GM21825 (cell line): ENCODE measurements around the gene ZNF613.
"Not testable (repeated sequence)": the region's sequence is repeated elsewhere in the genome, so short reads cannot be mapped to it uniquely, and the experiment has no call there.

Experiments
- ATAC-seq: cut with Tn5 transposase; IDR thresholded peaks from one replicate; pipeline ENCODE4 v1.9.1; 2021; ENCODE audit warnings: mild to moderate bottlenecking, moderate library complexity; ENCODE audit not compliant: unreplicated experiment

ZNF613 gene

DNA sequence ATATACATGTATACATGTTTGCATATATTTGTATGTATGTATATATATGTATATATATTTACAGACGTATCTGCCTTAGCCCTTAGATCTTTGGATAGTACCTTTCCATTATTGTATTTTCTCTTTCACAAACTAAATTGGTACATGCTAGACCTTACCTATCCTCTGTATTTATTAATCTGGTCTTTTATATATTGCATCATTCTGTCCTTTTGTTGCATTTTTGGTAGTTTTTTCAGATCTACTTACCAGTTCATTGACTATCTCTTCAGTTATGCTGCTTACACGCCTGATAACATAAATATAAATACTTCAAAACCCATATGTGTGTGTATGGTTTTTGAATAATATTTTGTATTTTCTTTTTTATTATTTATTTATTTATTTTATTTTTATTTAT is 11.7 kb downstream of the ZNF613 start:
- ATAC-seq: no peak

DNA sequence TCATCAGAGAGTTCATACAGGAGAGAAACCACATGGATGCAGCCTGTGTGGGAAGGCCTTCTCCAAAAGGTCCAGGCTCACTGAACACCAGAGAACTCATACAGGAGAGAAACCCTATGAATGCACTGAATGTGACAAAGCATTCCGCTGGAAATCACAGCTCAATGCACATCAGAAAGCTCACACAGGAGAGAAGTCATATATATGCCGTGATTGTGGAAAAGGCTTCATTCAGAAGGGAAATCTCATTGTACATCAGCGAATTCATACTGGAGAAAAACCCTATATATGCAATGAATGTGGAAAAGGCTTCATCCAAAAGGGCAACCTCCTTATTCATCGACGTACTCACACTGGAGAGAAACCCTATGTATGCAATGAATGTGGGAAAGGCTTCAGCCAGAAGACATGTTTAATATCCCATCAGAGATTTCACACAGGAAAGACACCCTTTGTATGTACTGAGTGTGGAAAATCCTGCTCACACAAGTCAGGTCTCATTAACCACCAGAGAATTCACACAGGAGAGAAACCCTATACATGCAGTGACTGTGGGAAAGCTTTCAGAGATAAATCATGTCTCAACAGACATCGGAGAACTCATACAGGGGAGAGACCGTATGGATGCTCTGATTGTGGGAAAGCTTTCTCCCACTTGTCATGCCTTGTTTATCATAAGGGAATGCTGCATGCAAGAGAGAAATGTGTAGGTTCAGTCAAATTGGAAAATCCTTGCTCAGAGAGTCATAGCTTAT is 17.7 kb downstream of the ZNF613 start:
- ATAC-seq: no peak

DNA sequence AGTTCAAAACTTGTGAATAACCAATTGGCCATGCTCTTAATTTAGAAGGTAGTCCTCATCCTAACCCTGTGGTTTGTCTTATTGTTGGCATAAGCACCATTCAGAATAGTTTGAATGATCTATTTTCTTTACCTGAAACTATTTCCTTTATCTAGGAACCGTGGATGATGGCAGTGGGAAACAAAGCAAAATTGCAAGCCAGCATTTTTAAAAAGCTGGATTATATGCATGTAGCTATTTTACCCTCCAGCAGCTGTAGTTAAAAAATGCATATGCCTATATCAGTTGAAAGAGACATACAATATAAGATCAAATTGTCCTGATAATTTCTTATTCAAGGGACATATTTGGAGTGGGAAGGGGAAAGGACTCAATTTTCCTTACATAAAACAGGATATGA is 19.3 kb downstream of the ZNF613 start:
- ATAC-seq: no peak

DNA sequence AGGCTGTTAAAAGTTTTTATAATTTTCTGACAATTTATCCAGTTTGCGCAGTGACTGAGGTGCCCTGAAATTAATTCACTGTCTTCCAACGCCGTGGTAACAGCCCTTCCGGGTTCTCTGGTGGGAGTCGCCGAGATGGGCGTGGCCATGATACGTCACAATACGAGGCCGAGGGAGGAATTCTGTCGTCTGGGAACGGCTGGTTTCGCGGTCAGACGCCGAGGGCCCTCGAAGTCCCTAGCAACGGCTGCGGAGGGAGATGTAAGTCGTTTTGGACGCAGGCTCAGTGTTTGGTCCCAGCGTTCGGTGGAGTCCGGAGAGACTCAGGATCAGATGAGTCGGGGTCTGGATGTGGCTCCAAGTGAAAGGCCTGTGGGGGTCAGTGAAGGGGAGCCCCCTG is 21.7 kb downstream of the ZNF613 start:
- ATAC-seq: no peak

- not testable (repeated sequence) for ATAC-seq
Observed at GRCh38 chr19:51957846-51958245, 30.6 kb downstream of the ZNF613 start.

- ATAC-seq: no peak
Observed at GRCh38 chr19:51959791-51960190, 32.5 kb downstream of the ZNF613 start.

DNA sequence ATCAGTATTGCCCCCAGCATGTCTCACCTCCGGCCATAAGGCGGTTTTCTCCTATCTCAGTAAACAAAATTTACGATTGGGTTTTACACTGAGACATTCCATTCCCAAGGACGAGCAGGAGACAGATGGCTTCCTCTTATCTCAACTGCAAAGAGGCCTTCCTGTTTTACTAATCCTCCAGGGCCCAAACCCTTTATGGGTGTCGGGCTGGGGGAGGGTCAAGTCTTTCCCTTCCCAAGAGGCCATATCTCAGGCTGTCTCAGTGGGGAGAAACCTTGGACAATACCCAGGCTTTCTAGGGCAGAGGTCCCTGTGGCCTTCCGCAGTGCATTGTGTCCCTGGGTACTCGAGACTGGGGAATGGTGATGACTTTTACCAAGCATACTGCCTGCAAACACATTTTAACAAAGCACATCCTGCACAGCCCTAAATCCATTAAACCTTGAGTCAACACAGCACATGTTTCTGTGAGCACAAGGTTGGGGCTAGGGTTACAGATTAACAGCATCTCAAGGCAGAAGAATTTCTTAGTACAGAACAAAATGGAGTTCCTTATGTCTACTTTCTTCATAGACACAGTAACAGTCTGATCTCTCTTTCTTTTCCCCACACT is 33.5 kb downstream of the ZNF613 start:
- ATAC-seq: not testable (repeated sequence)

GRCh38 chr19:51965583-51965982 is 38.3 kb downstream of the ZNF613 start:
- no peak for ATAC-seq

DNA sequence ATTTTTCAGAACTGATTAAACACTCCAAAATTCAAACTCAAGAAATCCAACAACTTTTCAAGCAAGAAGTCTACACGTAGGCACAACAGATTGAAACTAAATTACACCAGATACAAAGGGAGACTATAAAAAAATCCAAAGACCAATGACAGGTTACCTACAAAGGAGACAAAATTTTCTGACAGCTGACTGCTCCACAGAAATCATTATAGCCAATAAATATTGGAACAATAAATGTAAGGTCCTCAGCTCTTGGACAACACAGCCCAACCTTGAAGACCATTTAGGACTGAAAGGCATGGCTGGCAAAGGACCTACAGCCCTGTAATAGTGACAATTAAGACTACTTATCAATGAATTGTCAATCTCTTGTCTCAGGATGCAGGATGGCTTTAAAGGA is 43.4 kb downstream of the ZNF613 start:
- no peak for ATAC-seq

DNA sequence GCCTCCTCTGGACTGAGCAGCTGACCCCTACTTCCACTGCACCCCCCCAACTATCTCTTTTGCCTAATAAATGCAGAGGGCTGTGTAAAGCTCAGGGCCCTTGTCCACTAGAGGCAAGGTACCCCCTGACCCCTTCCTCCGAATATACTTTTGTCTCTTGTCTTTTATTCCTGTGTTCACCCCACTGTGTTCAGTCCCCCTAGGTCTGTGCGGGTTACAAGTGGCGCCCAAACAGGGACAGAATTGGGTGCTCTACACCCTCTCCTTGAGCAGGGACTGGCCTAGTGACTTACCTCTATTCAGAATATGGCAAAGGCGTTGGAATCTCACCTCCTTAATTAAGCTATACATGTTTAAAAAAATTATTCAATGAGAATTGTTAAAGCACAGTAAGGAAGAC is 44.4 kb downstream of the ZNF613 start:
- no peak for ATAC-seq

DNA sequence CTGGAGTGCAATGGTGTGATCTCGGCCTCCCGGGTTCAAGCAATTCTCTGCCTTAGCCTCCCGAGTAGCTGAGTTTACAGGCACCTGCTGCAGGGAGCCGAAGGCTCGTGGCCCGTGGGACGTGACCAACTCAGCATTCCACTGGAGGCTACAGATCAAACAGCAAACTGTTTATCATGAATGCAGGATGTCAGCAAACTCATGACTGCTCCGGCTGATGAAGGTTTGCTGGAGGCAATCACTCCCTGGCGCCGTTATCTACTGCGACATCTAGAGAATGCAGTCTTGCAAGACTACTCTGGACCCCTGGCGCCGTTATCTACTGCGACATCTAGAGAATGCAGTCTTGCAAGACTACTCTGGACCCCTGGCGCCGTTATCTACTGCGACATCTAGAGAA is 48.5 kb downstream of the ZNF613 start:
- not testable (repeated sequence) for ATAC-seq

- no peak for ATAC-seq
Observed at GRCh38 chr19:51976852-51977251, 49.6 kb downstream of the ZNF613 start.

- ATAC-seq: no peak
Observed at GRCh38 chr19:51977346-51977745, 50.1 kb downstream of the ZNF613 start.

DNA sequence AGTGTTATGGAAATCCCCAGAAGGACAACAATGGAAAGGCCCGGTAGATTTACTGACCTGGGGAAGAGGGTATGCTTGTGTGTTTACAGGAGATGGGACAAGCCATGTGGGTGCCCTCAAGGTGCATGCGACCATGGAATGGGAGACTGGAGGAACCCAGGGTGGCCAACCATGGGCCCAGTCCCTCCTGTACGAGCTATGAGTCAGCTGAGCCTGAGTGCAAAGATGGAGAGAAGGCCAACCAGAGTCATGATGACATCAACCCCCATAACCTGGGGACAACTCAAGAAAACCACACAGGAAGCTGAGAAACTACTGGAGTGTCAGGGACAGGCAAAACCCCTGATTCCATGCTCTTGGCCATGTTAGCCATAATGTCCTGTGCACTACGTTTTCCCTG is 51.6 kb downstream of the ZNF613 start:
- ATAC-seq: no peak

GRCh38 chr19:51980116-51980736 is 53.0 kb downstream of the ZNF613 start:
- ATAC-seq: no peak

GRCh38 chr19:51980926-51981325 is 53.7 kb downstream of the ZNF613 start:
- not testable (repeated sequence) for ATAC-seq

DNA sequence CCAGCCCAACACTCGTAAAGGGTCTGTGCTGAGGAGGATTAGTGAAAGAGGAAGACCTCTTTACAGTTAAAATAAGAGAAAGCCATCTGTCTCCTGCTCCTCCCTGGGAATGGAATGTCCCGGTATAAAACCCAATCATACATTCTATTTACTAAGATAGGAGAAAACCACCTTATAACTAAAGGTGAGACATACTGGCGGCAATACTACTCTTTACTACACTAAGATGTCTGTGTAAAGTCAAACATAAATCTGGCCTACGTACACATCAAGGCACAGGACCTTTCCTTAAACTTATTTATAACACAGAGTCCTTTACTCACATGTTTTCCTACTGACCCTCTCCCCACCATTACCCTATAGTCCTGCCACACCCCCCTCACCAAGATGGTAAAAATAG is 56.1 kb downstream of the ZNF613 start:
- no peak for ATAC-seq

DNA sequence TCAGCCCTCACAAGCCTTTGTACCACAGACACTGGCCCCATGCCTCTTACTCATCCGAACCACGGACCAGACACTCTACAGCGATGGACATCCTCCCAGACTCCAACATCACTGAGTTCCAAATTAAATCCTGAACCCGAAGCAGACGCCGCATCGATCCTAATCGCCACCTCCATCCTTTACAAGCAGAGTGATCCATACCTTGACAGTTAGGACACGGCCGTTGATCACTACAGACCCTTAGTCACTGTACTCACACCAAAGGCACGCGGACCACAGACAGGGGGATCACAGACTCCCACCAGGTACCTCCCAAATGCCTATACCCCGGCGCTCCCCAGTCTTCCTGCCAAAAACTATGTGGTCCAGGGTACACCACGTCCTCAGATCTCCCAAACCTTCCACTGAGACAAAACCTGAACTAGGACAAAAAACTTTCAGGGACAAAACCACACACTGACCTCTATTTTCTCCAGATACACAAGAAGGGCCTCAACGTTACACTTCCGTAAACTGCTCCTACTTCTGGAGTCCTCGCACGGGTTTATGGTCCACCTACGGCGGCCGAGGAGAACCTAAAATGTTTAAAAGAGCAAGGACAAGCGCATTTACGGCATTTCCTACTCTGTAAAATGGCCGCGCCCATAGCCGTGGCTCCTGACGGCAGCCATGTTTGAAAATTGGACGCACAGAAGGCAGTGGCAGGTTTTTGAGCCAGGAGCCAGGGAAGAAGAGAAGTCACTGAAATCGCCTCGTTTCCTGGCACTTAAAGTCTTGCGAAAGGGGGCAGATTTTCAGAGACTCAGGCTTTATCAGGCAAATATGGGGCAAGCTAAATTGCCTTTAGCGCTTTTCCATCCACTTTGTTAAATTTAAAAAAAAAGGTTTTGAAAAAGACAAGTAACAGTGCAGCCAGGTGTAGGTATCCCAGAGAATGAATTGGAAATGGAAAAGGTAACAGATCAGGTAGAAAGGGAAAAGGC is 59.3 kb downstream of the ZNF613 start, which contains the start of gene ZNF350:
Gene ZNF350 (minus strand): TSS at position 532 of the 983 bp plus-strand sequence. CDS start 12,480 bp downstream, outside the sequence.
- peak; percentile 77 for ATAC-seq

DNA sequence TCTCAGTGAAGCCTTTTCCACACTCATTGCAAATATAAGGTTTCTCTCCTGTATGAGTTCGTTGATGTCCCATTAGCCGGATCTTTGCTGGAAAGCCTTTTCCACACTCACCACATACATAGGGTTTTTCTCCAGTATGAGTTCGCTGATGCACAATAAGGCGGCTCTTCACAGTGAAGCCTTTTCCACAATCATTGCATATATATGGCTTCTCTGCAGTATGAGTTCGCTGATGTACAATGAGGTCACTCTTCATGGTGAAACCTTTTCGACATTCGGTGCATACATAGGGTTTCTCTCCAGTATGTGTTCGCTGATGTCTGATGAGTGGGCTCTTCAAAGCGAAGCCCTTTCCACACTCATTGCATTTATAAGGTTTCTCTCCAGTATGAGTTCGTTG is 66.2 kb downstream of the ZNF613 start:
- ATAC-seq: no peak

DNA sequence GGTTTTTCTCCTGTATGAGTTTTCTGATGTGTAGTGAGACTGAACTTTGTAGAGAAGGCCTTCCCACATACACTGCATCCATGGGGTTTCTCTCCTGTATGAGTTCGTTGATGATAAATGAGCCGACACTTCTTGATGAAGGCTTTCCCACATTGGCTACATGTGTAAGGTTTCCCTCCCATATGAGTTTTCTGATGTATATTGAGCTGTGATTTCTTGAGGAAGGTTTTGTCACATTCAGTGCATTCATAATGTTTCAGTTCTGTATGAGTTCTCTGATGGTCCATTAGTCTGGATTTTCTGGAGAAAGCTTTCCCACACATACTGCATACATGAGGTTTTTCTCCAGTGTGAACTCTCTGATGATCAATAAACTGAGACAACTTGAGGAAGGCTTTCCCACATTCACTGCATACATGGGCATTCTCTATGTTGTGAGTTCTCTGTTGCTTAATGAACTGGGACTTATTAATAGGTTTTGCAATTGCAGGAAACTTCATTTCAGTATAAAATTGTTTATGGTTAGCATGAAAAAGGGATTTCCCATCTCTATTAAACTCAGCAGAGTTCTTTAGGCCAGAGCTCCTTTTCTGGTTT is 66.9 kb downstream of the ZNF613 start:
- ATAC-seq: no peak
